HEK293 (cell line): ENCODE data around the gene ZC3H15.

Experiments
- YY1 ChIP-seq: fragments of 450-650 bp; formaldehyde crosslinking; IDR thresholded peaks from 2 replicates; pipeline ENCODE4 v1.5.1; 2018; ENCODE audit warnings: missing biosample characterization, missing genetic modification characterization
- ZNF433 ChIP-seq: fragments of 450-650 bp; formaldehyde crosslinking; IDR thresholded peaks from 2 replicates; pipeline ENCODE4 v1.5.1; 2016; ENCODE audit warnings: missing biosample characterization, missing genetic modification characterization, low read depth

- TF ChIP-seq ZNF433 (tag by site-specific recombination) = no peak
- TF ChIP-seq YY1 (tag by site-specific recombination) = no peak
Observed at GRCh38 chr2:186445506-186445905, 40.6 kb upstream of the ZC3H15 start.
